Right lobe of liver (tissue), 4 donors: Measurements from ENCODE around the gene ZSWIM5.

Experiments used
- POLR2A ChIP-seq: fragments of 450-650 bp; IDR thresholded peaks from one replicate; pipeline ENCODE4 v1.6.1; 2017; ENCODE audit warnings: antibody characterized with exemption, mild to moderate bottlenecking
- TF ChIP-seq, protein P1 (sequence below), 4 donors: fragments of 200-600 bp in 3 of 4; fragments of 450-650 bp in 1 of 4; IDR thresholded peaks; one replicate each; pipeline versions ENCODE4 v1.5.1 to v1.8.0; 2016 to 2022; ENCODE audit warnings: antibody characterized with exemption in 4 of 4, mild to moderate bottlenecking in 2 of 4
- donor health status: DM: no; HTN: no; CAD: no.
- donor health status: DM: no; HTN: no; CAD: no.
- donor health status: DM: no; HTN: yes; CAD: no.

DNA sequence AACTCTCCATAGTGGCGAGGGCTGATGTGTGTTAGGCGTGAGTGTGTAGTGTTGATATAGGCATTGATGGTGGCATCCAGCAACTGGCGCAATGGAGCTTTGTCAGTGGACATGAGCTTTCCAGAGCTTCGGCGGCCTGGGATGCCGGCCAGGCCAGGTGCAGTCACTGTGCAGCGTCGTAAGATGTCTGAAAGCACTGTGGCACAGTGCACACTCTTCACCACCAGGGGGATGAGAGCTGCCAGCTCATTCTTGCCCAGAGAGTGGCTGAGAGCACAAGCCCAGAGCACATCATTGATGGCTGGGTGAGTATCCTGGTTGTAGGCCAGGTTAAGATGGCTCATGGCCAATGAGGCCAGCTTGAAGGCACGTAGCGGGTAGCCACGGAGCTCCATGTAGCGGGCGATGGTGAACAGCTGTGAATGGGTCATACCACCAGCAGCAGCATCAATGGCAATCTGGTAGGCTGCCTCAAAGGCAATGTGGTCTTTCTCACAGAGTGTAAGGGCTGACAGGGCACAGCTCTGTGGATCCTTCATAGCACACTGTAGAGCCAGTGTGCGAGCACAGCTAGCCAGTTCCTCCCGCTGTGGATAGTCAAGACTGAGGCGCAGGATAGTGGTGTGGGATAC lies 187.7 kb downstream of the ZSWIM5 start:
- TF ChIP-seq POLR2A: no peak
- TF ChIP-seq, protein P1, sequence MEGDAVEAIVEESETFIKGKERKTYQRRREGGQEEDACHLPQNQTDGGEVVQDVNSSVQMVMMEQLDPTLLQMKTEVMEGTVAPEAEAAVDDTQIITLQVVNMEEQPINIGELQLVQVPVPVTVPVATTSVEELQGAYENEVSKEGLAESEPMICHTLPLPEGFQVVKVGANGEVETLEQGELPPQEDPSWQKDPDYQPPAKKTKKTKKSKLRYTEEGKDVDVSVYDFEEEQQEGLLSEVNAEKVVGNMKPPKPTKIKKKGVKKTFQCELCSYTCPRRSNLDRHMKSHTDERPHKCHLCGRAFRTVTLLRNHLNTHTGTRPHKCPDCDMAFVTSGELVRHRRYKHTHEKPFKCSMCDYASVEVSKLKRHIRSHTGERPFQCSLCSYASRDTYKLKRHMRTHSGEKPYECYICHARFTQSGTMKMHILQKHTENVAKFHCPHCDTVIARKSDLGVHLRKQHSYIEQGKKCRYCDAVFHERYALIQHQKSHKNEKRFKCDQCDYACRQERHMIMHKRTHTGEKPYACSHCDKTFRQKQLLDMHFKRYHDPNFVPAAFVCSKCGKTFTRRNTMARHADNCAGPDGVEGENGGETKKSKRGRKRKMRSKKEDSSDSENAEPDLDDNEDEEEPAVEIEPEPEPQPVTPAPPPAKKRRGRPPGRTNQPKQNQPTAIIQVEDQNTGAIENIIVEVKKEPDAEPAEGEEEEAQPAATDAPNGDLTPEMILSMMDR (IDR thresholded peaks at IDR 0.05): peak; percentile 76 to 83 (median 78)
